DND-41 (cell line): ENCODE measurements around the gene IQGAP2.

ENCODE experiments used
- ATAC-seq: fragments of 200-7000 bp; cut with Tn5 transposase; 3 replicates; pipeline ENCODE4 v1.9.1; 2021; ENCODE audit warnings: low read depth; ENCODE audit not compliant: insufficient read depth
- DNase-seq: peaks from one replicate; pipeline ENCODE4 v3.0.0-alpha.2; 2020
- H2AFZ ChIP-seq: 2 replicates; pipeline ENCODE4 v1.6.0; 2012; ENCODE audit warnings: low read depth, low read length
- H3K27ac ChIP-seq: 2 replicates; pipeline ENCODE4 v1.5.1; 2012; ENCODE audit warnings: low read length, inconsistent platforms
- H3K27me3 ChIP-seq: fragments of 200-600 bp; sonication (generic); 2 replicates; pipeline ENCODE4 v1.6.0; 2012; ENCODE audit warnings: low read length, mild to moderate bottlenecking, inconsistent platforms; ENCODE audit not compliant: insufficient read depth, poor library complexity
- H3K36me3 ChIP-seq: 2 replicates; pipeline ENCODE4 v1.5.1; 2012; ENCODE audit warnings: low read length, inconsistent platforms; ENCODE audit not compliant: insufficient read depth
- H3K4me1 ChIP-seq: 2 replicates; pipeline ENCODE4 v1.5.1; 2012; ENCODE audit warnings: mild to moderate bottlenecking, low read length; ENCODE audit not compliant: insufficient read depth
- H3K4me2 ChIP-seq: 2 replicates; pipeline ENCODE4 v1.6.0; 2012; ENCODE audit warnings: mild to moderate bottlenecking, moderate library complexity, low read length, inconsistent platforms; ENCODE audit not compliant: insufficient read depth
- H3K4me3 ChIP-seq, 2 experiments: fragments of 200-600 bp in 1 of 2; shearing (Covaris generic) in 1 of 2; 2 replicates each; pipeline ENCODE4 v1.5.1; 2012 to 2016; ENCODE audit warnings: inconsistent platforms in 2 of 2, low read length in 2 of 2, mild to moderate bottlenecking in 2 of 2, low read depth in 1 of 2, moderate library complexity in 1 of 2
- H3K79me2 ChIP-seq: 2 replicates; pipeline ENCODE4 v1.6.0; 2012; ENCODE audit warnings: low read length, inconsistent platforms; ENCODE audit not compliant: insufficient read depth
- H3K9ac ChIP-seq: 2 replicates; pipeline ENCODE4 v1.6.0; 2012; ENCODE audit warnings: low read depth, mild to moderate bottlenecking, inconsistent platforms, low read length, moderate library complexity
- H3K9me3 ChIP-seq: 2 replicates; pipeline ENCODE4 v1.5.1; 2012; ENCODE audit warnings: low read length, moderate library complexity, mild to moderate bottlenecking, inconsistent platforms; ENCODE audit not compliant: insufficient read depth, severe bottlenecking
- H4K20me1 ChIP-seq: 2 replicates; pipeline ENCODE4 v1.6.0; 2012; ENCODE audit warnings: low read length; ENCODE audit not compliant: insufficient read depth
- CTCF ChIP-seq: IDR thresholded peaks from 2 replicates; pipeline ENCODE4 v1.5.1; 2012; ENCODE audit warnings: borderline replicate concordance, low read length, moderate library complexity, mild to moderate bottlenecking; ENCODE audit not compliant: poor library complexity, severe bottlenecking; ENCODE audit errors: extremely low read depth
- EZH2 ChIP-seq: IDR thresholded peaks from 3 replicates; pipeline ENCODE4 v1.6.1; 2012; ENCODE audit warnings: borderline replicate concordance, low read depth, mild to moderate bottlenecking, moderate library complexity, low read length, inconsistent platforms; ENCODE audit not compliant: severe bottlenecking

IQGAP2 gene

GRCh38 chr5:76747706-76748105 lies 344.6 kb downstream of the IQGAP2 start:
- ATAC-seq (no peak), DNase-seq (no peak)
- Histone ChIP-seq H4K20me1 (no peaks in the 10 kb centered on the region), H2AFZ (no peak overlapping the region), H3K27me3 (no peaks in the 10 kb centered on the region), H3K36me3 (no peaks in the 10 kb centered on the region), H3K4me2 (no peak overlapping the region), H3K9me3 (no peaks in the 10 kb centered on the region), H3K4me1 (no peaks in the 10 kb centered on the region), H3K79me2 (no peaks in the 10 kb centered on the region), H3K4me3 (no peak overlapping the region), H3K9ac (no peak overlapping the region), H3K27ac (no peak overlapping the region)
- no peak for TF ChIP-seq EZH2
- TF ChIP-seq CTCF = no peak

GRCh38 chr5:76751291-76751690 lies 348.2 kb downstream of the IQGAP2 start:
- H3K27me3 ChIP-seq = peaks cover 5% of the 10 kb centered on the region
- TF ChIP-seq EZH2 (no peak), CTCF (no peak)
- H3K4me1 ChIP-seq = no peaks in the 10 kb centered on the region
- no peak overlapping the region for H3K4me3 ChIP-seq
- no peak overlapping the region for H3K9ac ChIP-seq
- no peak for DNase-seq
- no peak overlapping the region for H3K27ac ChIP-seq
- H2AFZ ChIP-seq = no peak overlapping the region
- ATAC-seq = no peak
- H4K20me1 ChIP-seq = no peaks in the 10 kb centered on the region
- no peak overlapping the region for H3K4me2 ChIP-seq
- no peaks in the 10 kb centered on the region for H3K36me3 ChIP-seq
- no peaks in the 10 kb centered on the region for H3K9me3 ChIP-seq
- no peaks in the 10 kb centered on the region for H3K79me2 ChIP-seq

- no peaks in the 10 kb centered on the region for H4K20me1 ChIP-seq
- no peak for ATAC-seq
- no peak overlapping the region for H3K27ac ChIP-seq
Observed at GRCh38 chr5:76754668-76755078, 351.6 kb downstream of the IQGAP2 start.

More at GRCh38 chr5:76754668-76755078, 351.6 kb downstream of the IQGAP2 start:
- Histone ChIP-seq H3K9ac (no peak overlapping the region), H3K9me3 (no peaks in the 10 kb centered on the region), H2AFZ (no peak overlapping the region), H3K4me1 (no peaks in the 10 kb centered on the region), H3K36me3 (no peaks in the 10 kb centered on the region), H3K4me3 (no peak overlapping the region), H3K79me2 (no peaks in the 10 kb centered on the region), H3K27me3 (peaks cover 5% of the 10 kb centered on the region), H3K4me2 (no peak overlapping the region)
- DNase-seq = no peak
- TF ChIP-seq EZH2 = no peak
- TF ChIP-seq CTCF = no peak
